WERI-Rb-1 (cell line): ENCODE data around the gene CIT.

Experiments used
- DNase-seq: peaks from one replicate; pipeline ENCODE4 v3.0.0-alpha.2; 2020
- H3K27ac ChIP-seq: fragments of 250-450 bp; sonication (Bioruptor Pico); 2 replicates; pipeline ENCODE4 v1.5.1; 2020; ENCODE audit warnings: mild to moderate bottlenecking, moderate library complexity
- H3K27me3 ChIP-seq: fragments of 250-450 bp; sonication (Bioruptor Pico); 2 replicates; pipeline ENCODE4 v1.5.1; 2021; ENCODE audit warnings: mild to moderate bottlenecking, low read depth, moderate library complexity; ENCODE audit not compliant: insufficient read depth, severe bottlenecking
- H3K36me3 ChIP-seq: fragments of 250-450 bp; sonication (Bioruptor Pico); 2 replicates; pipeline ENCODE4 v1.5.1; 2020; ENCODE audit warnings: mild to moderate bottlenecking, moderate library complexity
- H3K4me3 ChIP-seq: 2 replicates; pipeline ENCODE4 v1.5.1; 2011; ENCODE audit warnings: low read depth, mild to moderate bottlenecking, control low read depth, low read length
- H3K9me3 ChIP-seq: fragments of 250-450 bp; sonication (Bioruptor Pico); 2 replicates; pipeline ENCODE4 v1.5.1; 2021; ENCODE audit warnings: mild to moderate bottlenecking, moderate library complexity; ENCODE audit not compliant: severe bottlenecking
- TF ChIP-seq, protein P1 (sequence below): IDR thresholded peaks from 2 replicates; pipeline ENCODE4 v1.5.1; 2011; ENCODE audit warnings: low read depth, mild to moderate bottlenecking, control low read depth, inconsistent platforms, low read length

Gene CIT

GRCh38 chr12:119666226-119666795, 210.8 kb downstream of the CIT start:
- no peak overlapping the region for H3K4me3 ChIP-seq
- no peak overlapping the region for H3K27ac ChIP-seq
- H3K27me3 ChIP-seq: no peaks in the 10 kb centered on the region
- peaks cover 23% of the 10 kb centered on the region for H3K36me3 ChIP-seq
- TF ChIP-seq, protein P1, sequence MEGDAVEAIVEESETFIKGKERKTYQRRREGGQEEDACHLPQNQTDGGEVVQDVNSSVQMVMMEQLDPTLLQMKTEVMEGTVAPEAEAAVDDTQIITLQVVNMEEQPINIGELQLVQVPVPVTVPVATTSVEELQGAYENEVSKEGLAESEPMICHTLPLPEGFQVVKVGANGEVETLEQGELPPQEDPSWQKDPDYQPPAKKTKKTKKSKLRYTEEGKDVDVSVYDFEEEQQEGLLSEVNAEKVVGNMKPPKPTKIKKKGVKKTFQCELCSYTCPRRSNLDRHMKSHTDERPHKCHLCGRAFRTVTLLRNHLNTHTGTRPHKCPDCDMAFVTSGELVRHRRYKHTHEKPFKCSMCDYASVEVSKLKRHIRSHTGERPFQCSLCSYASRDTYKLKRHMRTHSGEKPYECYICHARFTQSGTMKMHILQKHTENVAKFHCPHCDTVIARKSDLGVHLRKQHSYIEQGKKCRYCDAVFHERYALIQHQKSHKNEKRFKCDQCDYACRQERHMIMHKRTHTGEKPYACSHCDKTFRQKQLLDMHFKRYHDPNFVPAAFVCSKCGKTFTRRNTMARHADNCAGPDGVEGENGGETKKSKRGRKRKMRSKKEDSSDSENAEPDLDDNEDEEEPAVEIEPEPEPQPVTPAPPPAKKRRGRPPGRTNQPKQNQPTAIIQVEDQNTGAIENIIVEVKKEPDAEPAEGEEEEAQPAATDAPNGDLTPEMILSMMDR: no peak
- DNase-seq: no peak
- H3K9me3 ChIP-seq: no peaks in the 10 kb centered on the region

DNA sequence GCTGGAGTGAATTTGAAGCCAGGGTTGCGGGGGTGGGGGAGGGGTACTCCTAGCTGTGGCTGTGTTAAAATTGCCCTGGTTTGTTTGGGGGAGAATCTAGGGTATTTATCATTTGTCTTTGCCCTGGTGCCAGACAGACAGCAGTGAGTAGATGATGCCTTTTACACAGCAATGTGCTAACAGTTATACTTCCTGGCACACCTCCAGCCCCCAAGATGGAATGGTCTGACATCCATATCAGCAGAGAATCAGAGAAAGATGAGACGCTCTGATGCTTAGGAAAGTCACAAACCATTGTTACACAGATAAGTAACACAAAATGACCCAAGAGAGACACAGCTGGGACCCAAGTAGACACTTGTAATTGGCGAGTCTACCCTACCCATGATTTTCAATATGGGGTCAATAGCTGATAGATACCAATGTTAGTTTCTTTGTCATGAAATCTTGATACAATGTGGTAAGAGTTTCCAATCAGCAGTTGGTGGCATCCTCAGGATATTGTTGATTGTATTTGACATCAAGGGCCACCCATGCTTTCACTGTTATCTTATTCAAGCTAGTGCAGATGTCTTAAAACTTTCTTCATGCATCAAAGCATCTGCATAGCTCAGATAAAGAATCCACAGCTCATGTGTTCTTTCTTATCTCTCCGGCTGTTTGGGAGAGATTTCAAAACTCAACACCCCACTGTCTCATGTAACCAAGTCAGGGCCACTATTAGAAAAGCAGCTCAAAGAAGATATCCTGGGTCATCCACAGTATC, 211.8 kb downstream of the CIT start:
- TF ChIP-seq, protein P1: no peak
- H3K36me3 ChIP-seq: peaks cover 14% of the 10 kb centered on the region
- H3K9me3 ChIP-seq: no peaks in the 10 kb centered on the region
- no peaks in the 10 kb centered on the region for H3K27me3 ChIP-seq
- H3K27ac ChIP-seq: no peak overlapping the region
- no peak for DNase-seq
- no peak overlapping the region for H3K4me3 ChIP-seq

DNA sequence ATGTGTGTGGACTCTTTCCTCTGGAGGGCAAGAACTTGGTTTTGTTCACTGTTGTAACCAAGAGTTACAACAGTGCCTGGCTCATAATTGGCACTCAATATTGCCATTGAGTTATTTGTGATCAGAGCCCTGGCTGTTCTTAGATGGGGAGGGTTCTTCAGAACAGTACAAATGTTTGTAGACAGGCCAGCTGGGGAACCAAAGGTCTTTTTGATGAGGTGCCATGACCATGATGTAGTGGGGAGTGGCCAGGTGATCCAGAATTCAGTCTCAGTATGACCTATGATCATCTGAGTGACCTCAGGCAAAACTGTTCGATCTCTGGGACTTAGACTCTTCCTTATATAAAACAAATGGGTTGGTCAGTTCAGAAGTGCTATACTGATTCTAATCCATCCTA, 212.5 kb downstream of the CIT start:
- Histone ChIP-seq H3K36me3 (peaks cover 7% of the 10 kb centered on the region), H3K4me3 (no peak overlapping the region), H3K9me3 (no peaks in the 10 kb centered on the region), H3K27me3 (no peaks in the 10 kb centered on the region), H3K27ac (no peak overlapping the region)
- no peak for DNase-seq
- TF ChIP-seq, protein P1: no peak

- Histone ChIP-seq H3K27me3 (no peaks in the 10 kb centered on the region), H3K27ac (no peak overlapping the region), H3K36me3 (no peaks in the 10 kb centered on the region), H3K4me3 (no peak overlapping the region), H3K9me3 (no peaks in the 10 kb centered on the region)
- DNase-seq: no peak
- TF ChIP-seq, protein P1: no peak
These were observed 215.2 kb downstream of the CIT start for GRCh38 chr12:119661882-119662281.

DNA sequence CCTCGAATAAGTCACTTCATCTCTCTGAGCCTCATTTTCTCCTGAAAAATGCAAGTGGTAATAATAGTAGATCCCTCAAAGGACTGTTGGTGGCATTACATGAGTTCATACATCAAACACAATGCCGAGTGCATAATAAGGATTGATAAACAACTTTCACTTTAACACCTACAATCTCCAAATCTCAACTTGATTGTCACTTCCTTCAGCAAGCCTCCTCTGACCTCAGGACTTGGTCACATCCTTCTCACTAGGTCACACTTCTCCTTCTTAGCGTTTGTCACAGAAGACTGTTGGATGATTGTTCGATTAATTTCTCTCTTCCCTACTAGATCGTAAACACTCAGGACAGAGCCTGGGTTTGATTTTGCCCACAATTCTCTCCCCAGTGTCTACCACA, 217.0 kb downstream of the CIT start:
- no peak overlapping the region for H3K4me3 ChIP-seq
- no peaks in the 10 kb centered on the region for H3K9me3 ChIP-seq
- H3K27me3 ChIP-seq: no peaks in the 10 kb centered on the region
- TF ChIP-seq, protein P1: no peak
- no peak overlapping the region for H3K27ac ChIP-seq
- no peaks in the 10 kb centered on the region for H3K36me3 ChIP-seq
- no peak for DNase-seq
